ENCODE measurements around the gene PRR5.

DNA sequence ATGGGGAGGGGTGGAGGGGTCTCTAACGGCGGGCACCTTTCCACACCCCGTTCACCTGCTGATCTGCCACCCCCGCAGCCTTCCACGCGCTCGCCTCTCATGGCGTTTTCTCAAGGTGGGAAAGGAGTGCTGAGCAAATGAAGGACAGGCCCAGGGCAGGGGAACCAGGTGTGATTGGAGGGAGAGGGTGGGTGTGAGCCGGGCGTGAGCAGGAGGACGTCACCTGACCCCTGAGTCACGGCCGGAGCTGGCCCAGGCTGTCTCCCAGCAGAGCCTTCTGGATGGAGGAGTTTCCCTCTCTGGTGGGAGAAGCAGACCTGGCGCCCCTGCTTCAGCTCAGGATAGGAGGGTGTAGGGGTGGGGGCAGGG, 36.3 kb downstream of the PRR5 start:
- TF ChIP-seq EZH2phosphoT487 (IDR thresholded peaks at IDR 0.05; ENCODE audit: unreplicated experiment) (no peak), CREB1 (CRISPR knock-in tag; IDR thresholded peaks at IDR 0.05; ENCODE audit: low read depth) (no peak), EZH2 (IDR thresholded peaks at IDR 0.05; ENCODE audit: low read depth, unreplicated experiment) (no peak), POLR2AphosphoS5 (IDR thresholded peaks at IDR 0.05; ENCODE audit: low read depth) (no peak), STAT1 (IDR thresholded peaks at IDR 0.05; ENCODE audit: unreplicated experiment) (no peak), JUNB (IDR thresholded peaks at IDR 0.05; ENCODE audit: unreplicated experiment) (no peak), NANOG (IDR thresholded peaks at IDR 0.05; ENCODE audit: borderline replicate concordance) (no peak), ZNF331 (CRISPR knock-in tag; IDR thresholded peaks at IDR 0.05; ENCODE audit: low read depth) (no peak)
- TF ChIP-seq, protein P1, sequence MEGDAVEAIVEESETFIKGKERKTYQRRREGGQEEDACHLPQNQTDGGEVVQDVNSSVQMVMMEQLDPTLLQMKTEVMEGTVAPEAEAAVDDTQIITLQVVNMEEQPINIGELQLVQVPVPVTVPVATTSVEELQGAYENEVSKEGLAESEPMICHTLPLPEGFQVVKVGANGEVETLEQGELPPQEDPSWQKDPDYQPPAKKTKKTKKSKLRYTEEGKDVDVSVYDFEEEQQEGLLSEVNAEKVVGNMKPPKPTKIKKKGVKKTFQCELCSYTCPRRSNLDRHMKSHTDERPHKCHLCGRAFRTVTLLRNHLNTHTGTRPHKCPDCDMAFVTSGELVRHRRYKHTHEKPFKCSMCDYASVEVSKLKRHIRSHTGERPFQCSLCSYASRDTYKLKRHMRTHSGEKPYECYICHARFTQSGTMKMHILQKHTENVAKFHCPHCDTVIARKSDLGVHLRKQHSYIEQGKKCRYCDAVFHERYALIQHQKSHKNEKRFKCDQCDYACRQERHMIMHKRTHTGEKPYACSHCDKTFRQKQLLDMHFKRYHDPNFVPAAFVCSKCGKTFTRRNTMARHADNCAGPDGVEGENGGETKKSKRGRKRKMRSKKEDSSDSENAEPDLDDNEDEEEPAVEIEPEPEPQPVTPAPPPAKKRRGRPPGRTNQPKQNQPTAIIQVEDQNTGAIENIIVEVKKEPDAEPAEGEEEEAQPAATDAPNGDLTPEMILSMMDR (conservative IDR thresholded peaks at IDR 0.05; ENCODE audit: low read depth in 2 of 2), result no peak
- TF ChIP-seq, protein P2, sequence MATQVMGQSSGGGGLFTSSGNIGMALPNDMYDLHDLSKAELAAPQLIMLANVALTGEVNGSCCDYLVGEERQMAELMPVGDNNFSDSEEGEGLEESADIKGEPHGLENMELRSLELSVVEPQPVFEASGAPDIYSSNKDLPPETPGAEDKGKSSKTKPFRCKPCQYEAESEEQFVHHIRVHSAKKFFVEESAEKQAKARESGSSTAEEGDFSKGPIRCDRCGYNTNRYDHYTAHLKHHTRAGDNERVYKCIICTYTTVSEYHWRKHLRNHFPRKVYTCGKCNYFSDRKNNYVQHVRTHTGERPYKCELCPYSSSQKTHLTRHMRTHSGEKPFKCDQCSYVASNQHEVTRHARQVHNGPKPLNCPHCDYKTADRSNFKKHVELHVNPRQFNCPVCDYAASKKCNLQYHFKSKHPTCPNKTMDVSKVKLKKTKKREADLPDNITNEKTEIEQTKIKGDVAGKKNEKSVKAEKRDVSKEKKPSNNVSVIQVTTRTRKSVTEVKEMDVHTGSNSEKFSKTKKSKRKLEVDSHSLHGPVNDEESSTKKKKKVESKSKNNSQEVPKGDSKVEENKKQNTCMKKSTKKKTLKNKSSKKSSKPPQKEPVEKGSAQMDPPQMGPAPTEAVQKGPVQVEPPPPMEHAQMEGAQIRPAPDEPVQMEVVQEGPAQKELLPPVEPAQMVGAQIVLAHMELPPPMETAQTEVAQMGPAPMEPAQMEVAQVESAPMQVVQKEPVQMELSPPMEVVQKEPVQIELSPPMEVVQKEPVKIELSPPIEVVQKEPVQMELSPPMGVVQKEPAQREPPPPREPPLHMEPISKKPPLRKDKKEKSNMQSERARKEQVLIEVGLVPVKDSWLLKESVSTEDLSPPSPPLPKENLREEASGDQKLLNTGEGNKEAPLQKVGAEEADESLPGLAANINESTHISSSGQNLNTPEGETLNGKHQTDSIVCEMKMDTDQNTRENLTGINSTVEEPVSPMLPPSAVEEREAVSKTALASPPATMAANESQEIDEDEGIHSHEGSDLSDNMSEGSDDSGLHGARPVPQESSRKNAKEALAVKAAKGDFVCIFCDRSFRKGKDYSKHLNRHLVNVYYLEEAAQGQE (IDR thresholded peaks at IDR 0.05; ENCODE audit: unreplicated experiment), result no peak
- TF ChIP-seq, protein P3, sequence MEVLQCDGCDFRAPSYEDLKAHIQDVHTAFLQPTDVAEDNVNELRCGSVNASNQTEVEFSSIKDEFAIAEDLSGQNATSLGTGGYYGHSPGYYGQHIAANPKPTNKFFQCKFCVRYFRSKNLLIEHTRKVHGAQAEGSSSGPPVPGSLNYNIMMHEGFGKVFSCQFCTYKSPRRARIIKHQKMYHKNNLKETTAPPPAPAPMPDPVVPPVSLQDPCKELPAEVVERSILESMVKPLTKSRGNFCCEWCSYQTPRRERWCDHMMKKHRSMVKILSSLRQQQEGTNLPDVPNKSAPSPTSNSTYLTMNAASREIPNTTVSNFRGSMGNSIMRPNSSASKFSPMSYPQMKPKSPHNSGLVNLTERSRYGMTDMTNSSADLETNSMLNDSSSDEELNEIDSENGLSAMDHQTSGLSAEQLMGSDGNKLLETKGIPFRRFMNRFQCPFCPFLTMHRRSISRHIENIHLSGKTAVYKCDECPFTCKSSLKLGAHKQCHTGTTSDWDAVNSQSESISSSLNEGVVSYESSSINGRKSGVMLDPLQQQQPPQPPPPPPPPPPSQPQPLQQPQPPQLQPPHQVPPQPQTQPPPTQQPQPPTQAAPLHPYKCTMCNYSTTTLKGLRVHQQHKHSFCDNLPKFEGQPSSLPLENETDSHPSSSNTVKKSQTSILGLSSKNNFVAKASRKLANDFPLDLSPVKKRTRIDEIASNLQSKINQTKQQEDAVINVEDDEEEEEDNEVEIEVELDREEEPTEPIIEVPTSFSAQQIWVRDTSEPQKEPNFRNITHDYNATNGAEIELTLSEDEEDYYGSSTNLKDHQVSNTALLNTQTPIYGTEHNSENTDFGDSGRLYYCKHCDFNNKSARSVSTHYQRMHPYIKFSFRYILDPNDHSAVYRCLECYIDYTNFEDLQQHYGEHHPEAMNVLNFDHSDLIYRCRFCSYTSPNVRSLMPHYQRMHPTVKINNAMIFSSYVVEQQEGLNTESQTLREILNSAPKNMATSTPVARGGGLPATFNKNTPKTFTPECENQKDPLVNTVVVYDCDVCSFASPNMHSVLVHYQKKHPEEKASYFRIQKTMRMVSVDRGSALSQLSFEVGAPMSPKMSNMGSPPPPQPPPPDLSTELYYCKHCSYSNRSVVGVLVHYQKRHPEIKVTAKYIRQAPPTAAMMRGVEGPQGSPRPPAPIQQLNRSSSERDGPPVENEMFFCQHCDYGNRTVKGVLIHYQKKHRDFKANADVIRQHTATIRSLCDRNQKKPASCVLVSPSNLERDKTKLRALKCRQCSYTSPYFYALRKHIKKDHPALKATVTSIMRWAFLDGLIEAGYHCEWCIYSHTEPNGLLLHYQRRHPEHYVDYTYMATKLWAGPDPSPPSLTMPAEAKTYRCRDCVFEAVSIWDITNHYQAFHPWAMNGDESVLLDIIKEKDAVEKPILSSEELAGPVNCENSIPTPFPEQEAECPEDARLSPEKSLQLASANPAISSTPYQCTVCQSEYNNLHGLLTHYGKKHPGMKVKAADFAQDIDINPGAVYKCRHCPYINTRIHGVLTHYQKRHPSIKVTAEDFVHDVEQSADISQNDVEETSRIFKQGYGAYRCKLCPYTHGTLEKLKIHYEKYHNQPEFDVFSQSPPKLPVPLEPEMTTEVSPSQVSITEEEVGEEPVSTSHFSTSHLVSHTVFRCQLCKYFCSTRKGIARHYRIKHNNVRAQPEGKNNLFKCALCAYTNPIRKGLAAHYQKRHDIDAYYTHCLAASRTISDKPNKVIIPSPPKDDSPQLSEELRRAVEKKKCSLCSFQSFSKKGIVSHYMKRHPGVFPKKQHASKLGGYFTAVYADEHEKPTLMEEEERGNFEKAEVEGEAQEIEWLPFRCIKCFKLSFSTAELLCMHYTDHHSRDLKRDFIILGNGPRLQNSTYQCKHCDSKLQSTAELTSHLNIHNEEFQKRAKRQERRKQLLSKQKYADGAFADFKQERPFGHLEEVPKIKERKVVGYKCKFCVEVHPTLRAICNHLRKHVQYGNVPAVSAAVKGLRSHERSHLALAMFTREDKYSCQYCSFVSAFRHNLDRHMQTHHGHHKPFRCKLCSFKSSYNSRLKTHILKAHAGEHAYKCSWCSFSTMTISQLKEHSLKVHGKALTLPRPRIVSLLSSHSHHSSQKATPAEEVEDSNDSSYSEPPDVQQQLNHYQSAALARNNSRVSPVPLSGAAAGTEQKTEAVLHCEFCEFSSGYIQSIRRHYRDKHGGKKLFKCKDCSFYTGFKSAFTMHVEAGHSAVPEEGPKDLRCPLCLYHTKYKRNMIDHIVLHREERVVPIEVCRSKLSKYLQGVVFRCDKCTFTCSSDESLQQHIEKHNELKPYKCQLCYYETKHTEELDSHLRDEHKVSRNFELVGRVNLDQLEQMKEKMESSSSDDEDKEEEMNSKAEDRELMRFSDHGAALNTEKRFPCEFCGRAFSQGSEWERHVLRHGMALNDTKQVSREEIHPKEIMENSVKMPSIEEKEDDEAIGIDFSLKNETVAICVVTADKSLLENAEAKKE (CRISPR knock-in tag; IDR thresholded peaks at IDR 0.05), result no peak

All from GM23338 (cell line).